ENCODE data around the gene DEF6. TPM values are rescaled to one million over a fixed set of nuclear protein-coding genes. Genes with fewer than 3 reads are reported as not detected.
A peak's percentile ranks its signal among the peaks of the same experiment; 100 is the strongest.

DEF6 gene
- 0.72 and 1.4 TPM in 2 replicates for total RNA-seq (2014; rRNA removed; shearing (Covaris generic))

GRCh38 chr6:35297601-35298481 is at the start of gene DEF6:
TSS of gene DEF6 (plus strand) at chr6:35297818. CDS start at chr6:35297857, 39 bp downstream.
- DNase-seq (ENCODE audit: low read depth), result peak; percentile 68

- DNase-seq (ENCODE audit: low read depth), result peak; percentile 51
Measured at GRCh38 chr6:35248300-35248699, 49.3 kb upstream of the DEF6 start.

- no peak for DNase-seq (ENCODE audit: low read depth)
Measured at GRCh38 chr6:35248965-35249364, 48.7 kb upstream of the DEF6 start.

GRCh38 chr6:35251949-35252348 is 45.7 kb upstream of the DEF6 start:
- no peak for DNase-seq (ENCODE audit: low read depth)

- no peak for DNase-seq (ENCODE audit: low read depth)
Measured at GRCh38 chr6:35253249-35253648, 44.4 kb upstream of the DEF6 start.

GRCh38 chr6:35258336-35258735 is 39.3 kb upstream of the DEF6 start:
- DNase-seq (ENCODE audit: low read depth), result no peak

- peak; percentile 47 for DNase-seq (ENCODE audit: low read depth)
Measured at GRCh38 chr6:35258858-35259193, 38.8 kb upstream of the DEF6 start.

GRCh38 chr6:35259194-35259947 is 38.2 kb upstream of the DEF6 start, which contains the start of gene ZNF76:
TSS of gene ZNF76 (plus strand) at chr6:35259735. CDS start at chr6:35281152, 21,417 bp downstream.
- peak; percentile 94 for DNase-seq (ENCODE audit: low read depth)

GRCh38 chr6:35259948-35260590 is 37.5 kb upstream of the DEF6 start:
- DNase-seq (ENCODE audit: low read depth), result peak; percentile 30

- DNase-seq (ENCODE audit: low read depth), result no peak
Measured at GRCh38 chr6:35260591-35261570, 36.7 kb upstream of the DEF6 start.

GRCh38 chr6:35262596-35262995 is 35.0 kb upstream of the DEF6 start:
- no peak for DNase-seq (ENCODE audit: low read depth)

GRCh38 chr6:35264550-35265274 is 32.9 kb upstream of the DEF6 start:
- DNase-seq (ENCODE audit: low read depth), result no peak

- no peak for DNase-seq (ENCODE audit: low read depth)
Measured at GRCh38 chr6:35265523-35265922, 32.1 kb upstream of the DEF6 start.

GRCh38 chr6:35267446-35267845 is 30.2 kb upstream of the DEF6 start:
- no peak for DNase-seq (ENCODE audit: low read depth)

GRCh38 chr6:35267897-35268296 is 29.7 kb upstream of the DEF6 start:
- no peak for DNase-seq (ENCODE audit: low read depth)

GRCh38 chr6:35272005-35272404 is 25.6 kb upstream of the DEF6 start:
- DNase-seq (ENCODE audit: low read depth), result no peak

GRCh38 chr6:35273822-35274559 is 23.6 kb upstream of the DEF6 start:
- DNase-seq (ENCODE audit: low read depth), result no peak

GRCh38 chr6:35275744-35276260 is 21.8 kb upstream of the DEF6 start:
- DNase-seq (ENCODE audit: low read depth), result no peak

- DNase-seq (ENCODE audit: low read depth), result no peak
Measured at GRCh38 chr6:35278708-35279107, 18.9 kb upstream of the DEF6 start.

Measured in RPMI7951 (cell line).